HL-60 (cell line): ENCODE data around the gene ADGRL3.

Experiments used
- CTCF ChIP-seq: IDR thresholded peaks from one replicate; pipeline ENCODE4 v1.5.1; 2011; ENCODE audit warnings: low read length, control low read depth, inconsistent platforms; ENCODE audit not compliant: insufficient read depth
- GABPA ChIP-seq: IDR thresholded peaks from 2 replicates; pipeline ENCODE4 v1.6.1; 2012; ENCODE audit warnings: low read depth

- no peak for TF ChIP-seq GABPA
- TF ChIP-seq CTCF: no peak
Observed at GRCh38 chr4:61319156-61319555, 119.0 kb downstream of the ADGRL3 start.
